Stimulated activated naive CD8-positive, alpha-beta T cell treated with anti-CD3 and anti-CD28 coated beads, Interleukin-15, Interleukin-2, amounts not matched to agents 100 U/mL and 50 U/mL, for 24 hours (primary cell): ENCODE data around the gene SMIM45.

ENCODE experiments used
- ATAC-seq: fragments of 150-1000 bp; cut with Tn5 transposase; one replicate; pipeline ENCODE4 v1.10.0; 2021
- DNase-seq: peaks from one replicate; pipeline ENCODE4 v3.0.0; 2021

Gene SMIM45

DNA sequence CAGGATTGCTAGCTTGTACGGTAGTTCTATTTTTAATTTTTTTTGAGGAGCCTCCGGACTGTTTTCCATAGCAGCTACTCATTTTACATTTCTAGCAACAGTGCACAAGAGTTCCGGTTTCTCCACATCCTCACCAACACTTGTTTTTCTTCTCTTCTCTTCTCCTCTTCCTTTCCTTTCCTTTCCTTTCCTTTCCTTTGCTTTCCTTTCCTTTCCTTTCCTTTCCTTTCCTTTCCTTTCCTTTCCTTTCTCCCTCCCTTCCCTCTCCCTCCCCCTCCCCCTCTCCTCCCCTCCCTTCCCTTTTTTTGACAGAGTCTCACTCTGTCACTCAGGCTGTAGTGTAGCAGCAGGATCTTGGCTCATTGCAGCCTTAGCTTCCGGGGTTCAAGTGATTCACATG, 56.0 kb downstream of the SMIM45 start:
- ATAC-seq (no peak), DNase-seq (no peak)
